NT2/D1 (cell line): Measurements from ENCODE around the gene PARD6B.

Source experiments
- SUZ12 ChIP-seq: IDR thresholded peaks from 2 replicates; pipeline ENCODE4 v1.6.1; 2011; ENCODE audit not compliant: insufficient read length, insufficient read depth; ENCODE audit errors: extremely low read depth
- YY1 ChIP-seq: IDR thresholded peaks from 2 replicates; pipeline ENCODE4 v1.6.1; 2011; ENCODE audit not compliant: insufficient read length, insufficient read depth
- ZNF274 ChIP-seq: IDR thresholded peaks from 2 replicates; pipeline ENCODE4 v1.6.1; 2011; ENCODE audit warnings: mild to moderate bottlenecking, low read depth, low read length

- TF ChIP-seq ZNF274, result no peak
- TF ChIP-seq SUZ12, result no peak
- no peak for TF ChIP-seq YY1
These were observed 67.3 kb downstream of the PARD6B start for GRCh38 chr20:50798650-50799049.
